Liver (tissue), 9 donors: Measurements from ENCODE around the gene RAB30. TPM values are rescaled to one million over a fixed set of nuclear protein-coding genes. Genes with fewer than 3 reads are reported as not detected.

Experiments used
- DNase-seq: peaks from one replicate; pipeline ENCODE4 v3.0.0-alpha.2; 2017; ENCODE audit warnings: low spot score
- H3K27ac ChIP-seq, 2 donors: one replicate each; pipeline ENCODE4 v1.7.0; 2013; ENCODE audit warnings: inconsistent platforms in 2 of 2, low read length in 2 of 2, control low read depth in 1 of 2, low read depth in 1 of 2, mild to moderate bottlenecking in 1 of 2
- H3K27me3 ChIP-seq, 4 donors: one replicate each; pipeline versions ENCODE4 v1.6.1 to v1.7.0; 2013; ENCODE audit warnings: low read length in 3 of 4, inconsistent platforms in 1 of 4, mild to moderate bottlenecking in 1 of 4, moderate library complexity in 1 of 4; ENCODE audit not compliant: control insufficient read depth in 4 of 4, insufficient read depth in 4 of 4
- H3K36me3 ChIP-seq, 4 donors: one replicate each; pipeline versions ENCODE4 v1.6.1 to v1.7.0; 2013; ENCODE audit warnings: low read length in 3 of 4, mild to moderate bottlenecking in 3 of 4, low read depth in 1 of 4, moderate library complexity in 1 of 4; ENCODE audit not compliant: control insufficient read depth in 4 of 4, insufficient read depth in 3 of 4
- H3K4me1 ChIP-seq, 4 donors: one replicate each; pipeline versions ENCODE4 v1.6.1 to v1.7.0; 2013; ENCODE audit warnings: low read length in 3 of 4, mild to moderate bottlenecking in 3 of 4, moderate library complexity in 1 of 4; ENCODE audit not compliant: control insufficient read depth in 4 of 4, insufficient read depth in 4 of 4
- H3K4me3 ChIP-seq, 3 donors: one replicate each; pipeline versions ENCODE4 v1.6.1 to v1.7.0; 2013; ENCODE audit warnings: low read length in 3 of 3, control low read depth in 1 of 3, low read depth in 1 of 3, mild to moderate bottlenecking in 1 of 3
- H3K9ac ChIP-seq, 2 donors: one replicate each; pipeline ENCODE4 v1.7.0; 2013; ENCODE audit warnings: low read length in 2 of 2, mild to moderate bottlenecking in 2 of 2, moderate library complexity in 2 of 2, control low read depth in 1 of 2, low read depth in 1 of 2
- H3K9me3 ChIP-seq, 4 donors: one replicate each; pipeline versions ENCODE4 v1.6.1 to v1.7.0; 2013; ENCODE audit warnings: low read length in 3 of 4; ENCODE audit not compliant: control insufficient read depth in 4 of 4
- ATF3 ChIP-seq: IDR thresholded peaks from 2 replicates; pipeline ENCODE4 v1.6.1; 2016; ENCODE audit warnings: antibody characterized with exemption
- CTCF ChIP-seq: fragments of 150-350 bp; IDR thresholded peaks from 2 replicates; pipeline ENCODE4 v1.5.1; 2017; ENCODE audit warnings: improper control_type of control experiment, low read depth, low read length; ENCODE audit not compliant: missing input control
- EGR1 ChIP-seq, 2 donors: IDR thresholded peaks; 2 replicates each; pipeline ENCODE4 v1.6.1; 2016 to 2018; ENCODE audit warnings: antibody characterized with exemption in 2 of 2, low read depth in 2 of 2
- FOXA1 ChIP-seq: IDR thresholded peaks from 2 replicates; pipeline ENCODE4 v1.6.1; 2016; ENCODE audit warnings: antibody characterized with exemption
- FOXA2 ChIP-seq: IDR thresholded peaks from 2 replicates; pipeline ENCODE4 v1.6.1; 2016; ENCODE audit warnings: antibody characterized with exemption
- GABPA ChIP-seq, 2 donors: IDR thresholded peaks in 1 of 2; conservative IDR thresholded peaks in 1 of 2; 2 replicates each; pipeline ENCODE4 v1.6.1; 2016; ENCODE audit warnings: antibody characterized with exemption in 2 of 2, mild to moderate bottlenecking in 1 of 2, moderate library complexity in 1 of 2
- HNF4A ChIP-seq, 2 donors: conservative IDR thresholded peaks; 2 replicates each; pipeline ENCODE4 v1.6.1; 2016; ENCODE audit warnings: antibody characterized with exemption in 2 of 2, mild to moderate bottlenecking in 2 of 2
- HNF4G ChIP-seq: IDR thresholded peaks from 2 replicates; pipeline ENCODE4 v1.6.1; 2016; ENCODE audit warnings: antibody characterized with exemption
- JUND ChIP-seq, 2 donors: IDR thresholded peaks; 2 replicates each; pipeline ENCODE4 v1.6.1; 2016; ENCODE audit warnings: antibody characterized with exemption in 2 of 2
- MAX ChIP-seq: IDR thresholded peaks from 2 replicates; pipeline ENCODE4 v1.6.1; 2016; ENCODE audit warnings: antibody characterized with exemption
- NR2F2 ChIP-seq: IDR thresholded peaks from 2 replicates; pipeline ENCODE4 v1.6.1; 2016; ENCODE audit warnings: antibody characterized with exemption
- RAD21 ChIP-seq, 2 donors: IDR thresholded peaks; 2 replicates each; pipeline ENCODE4 v1.6.1; 2016; ENCODE audit warnings: antibody characterized with exemption in 2 of 2, mild to moderate bottlenecking in 2 of 2
- REST ChIP-seq: IDR thresholded peaks from 2 replicates; pipeline ENCODE4 v1.6.1; 2016; ENCODE audit warnings: antibody characterized with exemption, mild to moderate bottlenecking
- RXRA ChIP-seq, 2 donors: IDR thresholded peaks; 2 replicates each; pipeline ENCODE4 v1.6.1; 2017 to 2018; ENCODE audit warnings: antibody characterized with exemption in 2 of 2, mild to moderate bottlenecking in 1 of 2
- SP1 ChIP-seq: IDR thresholded peaks from 2 replicates; pipeline ENCODE4 v1.6.1; 2018; ENCODE audit warnings: antibody characterized with exemption, mild to moderate bottlenecking
- TAF1 ChIP-seq: conservative IDR thresholded peaks from 2 replicates; pipeline ENCODE4 v1.6.1; 2016; ENCODE audit warnings: antibody characterized with exemption, mild to moderate bottlenecking
- YY1 ChIP-seq: IDR thresholded peaks from 2 replicates; pipeline ENCODE4 v1.6.1; 2016; ENCODE audit warnings: antibody characterized with exemption, mild to moderate bottlenecking
- ZBTB33 ChIP-seq: IDR thresholded peaks from 2 replicates; pipeline ENCODE4 v1.6.1; 2016; ENCODE audit warnings: antibody characterized with exemption
- WGBS: extraction: QIAGEN DNeasy Blood & Tissue Kit; methylation state at CpG from one replicate; pipeline ENCODE4 v1.1.7; 2013; 5-methylcytosine and 5-hydroxymethylcytosine counted together
- polyA plus RNA-seq, 2 donors: library from polyadenylated mRNA; stranded (reverse) in 1 of 2; unstranded in 1 of 2; fragments of 200-250 nt in 1 of 2; fragments of >200 nt in 1 of 2; fragmentation: Nextera tagmentation in 1 of 2; extraction: Ambion mirVana in 1 of 2; gene quantifications; one replicate each; pipeline versions ENCODE4 v1.2.1 to v1.2.3, GENCODE V29; 2013 to 2015
- total RNA-seq, 2 donors: library from RNA; depleted of rRNA; stranded (reverse); fragments of >200 nt; gene quantifications; one replicate each; pipeline ENCODE4 v1.2.3, GENCODE V29; 2014
- donor health status: healthy.
- donor health status: healthy.
- donor health status: healthy.
- donor health status: healthy.
- donor health status: healthy.

Gene RAB30
- total and polyA plus RNA-seq, 4 donors = 2.4 to 5.4 (median 3.2) TPM

- peak; percentile 43 for DNase-seq
- Histone ChIP-seq H3K27ac (peak overlapping the region; percentile 78 to 82), H3K9ac (peak overlapping the region in 1 of 2 donors; percentile 68), H3K9me3 (no peaks in the 10 kb centered on the region), H3K36me3 (no peaks in the 10 kb centered on the region), H3K27me3 (no peaks in the 10 kb centered on the region), H3K4me3 (no peak overlapping the region), H3K4me1 (peaks cover 2 to 13% (median 8%) of the 10 kb centered on the region in 4 donors)
- WGBS = 55% methylated on average over 2 of the region's 2 CpGs
- TF ChIP-seq JUND (IDR thresholded peaks at IDR 0.05) (peak; percentile 90 to 93), RXRA (IDR thresholded peaks at IDR 0.05) (peak; percentile 68 to 69), RAD21 (IDR thresholded peaks at IDR 0.05) (peak; percentile 42 to 65), EGR1 (IDR thresholded peaks at IDR 0.05; ENCODE audit: low read depth in 2 of 2) (peak; percentile 15 to 23), HNF4G (peak; percentile 97), ATF3 (peak; percentile 86), REST (peak; percentile 74), HNF4A (conservative IDR thresholded peaks at IDR 0.05) (peak; percentile 94 to 97), MAX (peak; percentile 79), NR2F2 (peak; percentile 51), YY1 (peak; percentile 83), CTCF (no peak), TAF1 (peak; percentile 80), GABPA (IDR thresholded peaks at IDR 0.05 in 1 of 2, conservative IDR thresholded peaks at IDR 0.05 in 1 of 2) (peak in 1 of 2 donors; percentile 53), FOXA1 (peak; percentile 65), FOXA2 (peak; percentile 25), ZBTB33 (peak; percentile 77), SP1 (peak; percentile 98)
These were observed 21.0 kb upstream of the RAB30 start for GRCh38 chr11:83092488-83093384.
